ENCODE results near the gene SP100.
"Not testable (repeated sequence)": the region's sequence is repeated elsewhere in the genome, so short reads cannot be mapped to it uniquely, and the experiment has no call there.

Gene SP100

DNA sequence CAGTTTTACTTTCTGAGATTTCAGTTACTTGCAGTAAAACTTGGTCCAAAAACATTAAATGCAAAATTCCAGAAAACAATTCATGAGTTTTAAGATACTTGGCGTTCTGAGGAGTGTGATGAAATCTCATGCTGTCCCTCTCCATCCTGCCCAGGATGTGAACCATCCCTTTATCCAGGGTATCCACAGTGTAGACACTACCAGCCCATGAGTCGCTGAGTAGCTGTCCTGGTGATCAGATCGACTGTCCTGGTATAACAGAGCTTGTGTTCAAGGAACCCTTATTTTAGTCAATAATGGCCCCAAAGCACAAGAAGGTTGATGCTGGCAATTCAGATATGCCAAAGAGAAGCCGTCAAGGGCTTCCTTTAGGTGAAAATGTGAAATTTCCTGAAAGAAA is 3.2 kb downstream of the SP100 start:
- no peak for DNase-seq (ENCODE audit: low read depth)

DNA sequence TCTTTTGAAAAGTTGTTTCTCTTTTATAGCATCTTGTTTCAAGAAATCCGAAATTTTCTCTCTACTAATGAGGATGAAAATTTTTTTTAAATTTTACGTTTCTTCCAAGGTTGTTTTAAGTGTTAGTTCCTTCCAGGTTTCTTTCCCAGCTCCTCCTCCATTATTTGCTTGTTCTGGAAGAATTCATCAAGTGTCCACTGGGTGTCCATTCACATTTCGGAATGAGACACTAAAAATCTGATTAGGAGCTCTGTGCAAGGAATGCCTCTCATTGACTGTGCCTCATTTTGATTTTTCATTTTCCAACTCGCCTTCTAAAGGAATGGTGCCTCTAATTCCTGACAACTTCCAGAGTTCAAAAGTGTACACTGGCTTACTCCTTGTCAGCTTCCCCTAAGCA is 6.1 kb downstream of the SP100 start:
- no peak for DNase-seq (ENCODE audit: low read depth)

DNA sequence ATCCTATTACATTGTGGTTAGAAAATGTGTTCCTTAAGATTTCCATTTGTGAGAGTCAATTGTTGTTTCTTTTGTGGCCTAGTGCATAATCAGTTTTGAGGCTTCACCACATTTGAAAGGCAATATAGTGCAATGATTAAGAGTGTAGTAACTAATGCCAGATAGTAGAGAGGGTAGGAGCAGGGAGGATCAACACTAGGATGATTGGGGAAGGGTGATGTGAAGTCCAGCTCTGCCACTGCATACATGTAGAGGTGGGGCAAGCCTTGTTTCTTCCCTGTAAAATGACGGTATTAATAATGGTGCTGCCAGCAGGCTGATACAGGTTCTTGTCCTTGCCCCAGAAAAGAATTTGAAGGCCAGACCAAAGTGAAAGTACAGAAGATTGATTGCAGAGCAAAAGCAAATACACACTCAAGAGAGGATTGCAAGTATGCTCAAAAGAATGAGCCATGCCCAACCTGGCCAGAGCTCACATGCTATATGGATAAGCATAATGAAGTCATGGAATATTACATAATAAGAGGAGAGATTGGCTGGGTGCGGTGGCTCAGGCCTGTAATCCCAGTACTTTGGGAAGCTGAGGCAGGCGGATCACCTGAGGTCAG is 8.0 kb downstream of the SP100 start:
- DNase-seq (ENCODE audit: low read depth), result no peak

DNA sequence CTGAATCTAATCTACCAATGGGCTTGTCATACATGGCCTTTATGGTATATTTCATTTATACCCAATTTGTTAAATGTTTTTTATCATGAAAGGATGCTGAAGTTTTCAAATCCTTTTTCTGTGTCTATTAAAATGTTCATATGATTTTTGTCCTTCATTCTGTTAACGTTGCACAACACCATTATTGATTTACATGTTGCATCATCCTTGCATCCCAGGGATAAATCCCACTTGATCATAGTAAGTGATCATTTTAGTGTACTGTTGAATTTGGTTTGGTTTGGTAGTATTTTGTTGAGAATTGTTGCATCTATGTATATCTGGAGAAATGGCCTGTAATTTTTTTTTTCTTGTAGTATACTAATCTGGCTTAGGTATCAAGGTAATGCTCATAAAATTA is 9.4 kb downstream of the SP100 start:
- DNase-seq (ENCODE audit: low read depth), result no peak

DNA sequence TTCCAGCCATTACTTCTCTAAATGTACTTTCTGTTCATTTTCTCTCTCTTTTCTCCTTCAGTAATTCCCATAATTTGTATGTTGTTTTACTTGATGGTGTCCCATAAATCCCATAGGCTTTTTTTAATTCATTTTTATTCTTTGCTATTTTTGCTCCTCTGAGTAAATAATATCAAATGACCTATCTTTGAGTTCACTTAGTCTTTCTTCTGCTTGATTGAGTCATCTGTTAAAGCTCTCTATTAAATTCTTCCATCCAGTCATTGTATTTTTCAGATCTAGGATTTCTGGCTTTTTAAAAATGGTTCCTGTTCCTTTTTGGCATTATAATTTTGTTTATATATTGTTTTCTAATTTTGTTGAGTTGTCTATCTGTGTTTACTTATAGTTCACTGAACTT is 13.5 kb downstream of the SP100 start:
- DNase-seq (ENCODE audit: low read depth), result no peak

DNA sequence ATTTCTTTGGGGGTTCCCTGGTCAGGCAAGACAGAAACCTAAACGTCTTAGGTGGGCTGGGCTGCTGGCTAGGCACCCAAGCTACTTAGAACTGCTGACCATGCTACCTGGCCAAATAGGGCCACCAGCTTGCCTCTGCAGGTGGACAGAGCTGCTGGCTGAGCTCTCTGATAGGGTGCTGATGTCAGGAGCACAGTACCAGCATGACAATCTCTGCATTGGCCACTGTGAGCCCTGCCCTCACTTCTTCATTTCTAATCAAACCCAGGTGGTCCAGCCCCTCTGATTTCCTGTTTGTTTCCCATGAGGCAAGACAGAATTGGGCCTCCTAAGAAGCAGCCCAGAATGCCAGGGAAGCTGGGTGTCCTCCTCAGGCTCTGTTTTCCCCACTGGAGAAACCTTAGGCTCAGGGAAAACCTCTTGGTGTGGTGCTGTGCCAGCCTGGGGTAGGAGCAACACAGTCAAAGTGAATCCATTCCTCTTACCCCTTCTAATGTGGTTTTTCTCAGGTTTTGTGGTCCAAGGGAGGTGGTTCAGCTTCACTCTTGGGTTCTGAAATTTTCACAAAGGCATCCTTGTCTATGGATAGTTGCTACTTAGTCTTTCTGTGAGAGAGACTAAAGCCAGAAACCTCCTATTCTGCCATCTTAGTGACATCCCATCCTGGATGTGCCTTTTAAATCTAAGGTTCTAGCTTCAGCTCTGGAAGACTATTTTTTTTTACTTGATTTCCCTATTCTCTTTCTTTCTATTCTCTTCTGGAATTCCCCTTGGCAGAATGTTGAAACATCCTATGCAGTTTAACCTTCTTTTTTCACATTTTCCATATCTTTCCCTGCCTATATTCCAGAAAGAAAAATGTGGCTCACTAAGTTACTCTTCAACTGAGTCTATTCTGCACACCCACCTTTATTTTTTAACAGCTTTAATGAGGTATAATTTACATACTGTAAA is 15.2 kb downstream of the SP100 start:
- DNase-seq (ENCODE audit: low read depth), result no peak

DNA sequence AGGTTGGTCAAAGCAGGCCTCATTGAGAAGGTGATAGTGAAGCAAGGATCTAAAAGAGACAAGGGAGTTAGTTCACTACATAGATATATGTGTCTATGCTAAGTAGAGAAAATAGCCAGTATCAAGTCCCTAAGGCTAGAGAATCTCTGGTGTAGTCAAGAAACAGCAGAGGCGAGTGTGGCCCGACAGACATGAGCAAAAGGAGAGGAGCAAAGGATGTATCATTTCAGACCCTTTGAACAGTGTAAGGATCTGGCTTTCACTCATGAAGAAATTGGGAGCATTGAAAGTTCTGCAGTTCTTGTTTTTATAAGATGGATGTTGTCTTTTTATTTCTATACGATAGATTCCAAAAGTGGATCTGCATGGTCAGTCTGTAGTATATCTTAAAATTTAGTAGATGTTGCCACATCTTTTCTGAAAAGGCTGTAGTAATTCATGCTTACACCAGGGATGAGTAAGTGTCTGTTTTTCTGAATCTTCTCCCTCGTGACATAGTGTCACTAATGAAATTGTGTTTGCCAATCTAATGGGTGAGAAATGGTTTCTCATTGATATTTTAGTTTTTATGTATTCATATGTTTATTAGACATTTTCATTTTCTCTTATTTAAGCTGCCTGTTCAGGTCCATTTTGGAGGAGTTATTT is 18.8 kb downstream of the SP100 start:
- no peak for DNase-seq (ENCODE audit: low read depth)

DNA sequence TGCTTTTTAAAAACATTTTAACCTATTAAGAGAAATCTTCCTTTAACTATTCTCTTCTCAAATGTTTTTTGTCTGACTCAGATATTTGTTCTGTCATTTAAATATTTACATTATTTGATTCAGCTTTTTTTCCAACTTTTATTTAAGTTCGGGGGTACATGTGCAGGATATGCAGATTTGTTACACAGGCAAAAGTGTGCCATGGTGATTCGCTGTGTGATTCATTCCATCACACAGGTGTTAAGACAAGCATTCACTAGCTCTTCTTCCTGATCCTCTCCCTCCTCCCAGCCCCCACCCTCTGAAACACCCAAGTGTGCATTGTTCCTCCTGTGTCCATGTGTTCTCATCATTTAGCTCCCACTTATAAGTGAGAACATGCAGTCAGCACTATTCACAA is 19.4 kb downstream of the SP100 start:
- no peak for DNase-seq (ENCODE audit: low read depth)

DNA sequence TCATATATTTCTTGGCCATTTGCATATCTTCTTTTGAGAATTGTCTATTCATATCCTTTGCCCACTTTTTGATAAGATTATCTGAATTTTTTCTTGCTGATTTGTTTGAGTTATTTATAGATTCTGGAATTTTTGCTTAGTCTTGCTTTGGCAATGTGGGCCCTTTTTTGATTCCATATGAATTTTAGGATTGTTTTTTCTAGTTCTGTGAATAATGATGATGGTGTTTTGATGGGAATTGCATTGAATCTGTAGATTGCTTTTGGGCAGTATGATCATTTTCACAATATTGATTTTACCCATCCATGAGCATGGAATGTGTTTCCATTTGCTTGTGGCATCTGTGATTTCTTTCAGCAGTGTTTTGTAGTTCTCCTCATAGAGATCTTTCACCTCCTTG is 23.1 kb downstream of the SP100 start:
- not testable (repeated sequence) for DNase-seq (ENCODE audit: low read depth)

DNA sequence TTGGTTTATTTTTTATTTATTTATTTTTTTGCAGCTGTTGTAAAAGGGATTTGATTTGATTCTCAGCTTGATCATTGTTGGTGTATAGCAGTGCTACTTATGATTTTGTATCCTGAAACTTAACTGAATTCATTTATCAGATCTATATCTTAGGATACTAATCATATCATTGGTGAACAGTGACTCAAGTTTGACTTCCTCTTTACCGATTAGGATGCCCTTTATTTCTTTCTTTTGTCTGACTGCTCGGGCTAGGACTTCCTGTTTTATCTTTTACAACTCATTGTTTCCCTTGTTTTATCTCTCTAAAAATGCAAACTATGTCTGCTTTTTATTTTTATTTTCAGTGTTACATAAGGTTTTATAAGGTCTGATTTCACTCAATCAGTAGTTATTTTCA is 23.6 kb downstream of the SP100 start:
- DNase-seq (ENCODE audit: low read depth), result no peak

DNA sequence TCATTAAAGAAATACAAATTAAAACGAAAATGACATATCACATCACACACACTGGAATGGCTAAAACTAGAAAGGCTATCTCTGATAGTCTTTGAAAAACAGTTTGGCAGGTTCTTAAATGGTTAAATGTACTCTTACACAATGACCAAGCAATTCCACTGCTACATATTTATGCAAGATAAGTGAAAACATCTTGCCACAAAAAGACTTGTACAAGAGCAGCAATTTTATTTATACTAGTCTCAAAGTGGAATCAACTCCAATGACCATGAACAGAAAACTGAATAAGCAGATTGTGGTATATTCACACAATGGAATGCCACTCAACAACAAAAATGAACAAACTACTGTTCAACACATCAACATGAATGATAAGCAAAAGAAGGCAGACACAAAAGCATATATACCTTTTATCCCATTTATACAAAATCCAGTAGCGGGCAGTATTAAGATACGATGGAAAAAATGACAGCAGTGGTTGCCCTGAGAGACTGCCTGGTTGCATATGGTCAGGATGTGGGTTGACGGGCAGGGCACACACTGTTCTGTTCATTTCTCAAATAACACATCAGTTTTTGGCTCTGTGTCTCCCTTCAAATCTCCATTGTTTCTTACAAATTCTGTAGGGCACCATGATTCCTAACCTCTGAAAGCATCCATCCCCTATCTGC is 25.4 kb downstream of the SP100 start:
- peak; percentile 45 for DNase-seq (ENCODE audit: low read depth)

DNA sequence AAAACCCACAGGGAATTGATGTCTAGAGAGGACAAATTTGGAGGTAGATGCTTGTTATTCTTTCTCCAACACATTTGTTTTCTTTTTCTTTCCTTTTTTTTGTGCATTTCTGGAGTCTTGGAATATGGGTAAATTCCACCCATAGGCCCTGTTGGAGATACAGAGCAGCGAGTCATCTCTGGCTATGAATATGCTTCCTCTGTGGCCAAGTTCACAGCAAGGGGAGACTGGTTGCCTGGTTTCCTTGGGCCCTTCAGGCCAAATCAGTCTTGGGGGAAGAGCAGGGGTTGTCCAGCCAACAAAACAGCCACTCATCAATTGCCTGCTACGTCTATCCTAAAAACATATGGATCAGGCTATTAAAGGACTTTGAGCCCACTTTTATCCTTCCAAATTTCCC is 27.5 kb downstream of the SP100 start:
- DNase-seq (ENCODE audit: low read depth), result peak; percentile 61

DNA sequence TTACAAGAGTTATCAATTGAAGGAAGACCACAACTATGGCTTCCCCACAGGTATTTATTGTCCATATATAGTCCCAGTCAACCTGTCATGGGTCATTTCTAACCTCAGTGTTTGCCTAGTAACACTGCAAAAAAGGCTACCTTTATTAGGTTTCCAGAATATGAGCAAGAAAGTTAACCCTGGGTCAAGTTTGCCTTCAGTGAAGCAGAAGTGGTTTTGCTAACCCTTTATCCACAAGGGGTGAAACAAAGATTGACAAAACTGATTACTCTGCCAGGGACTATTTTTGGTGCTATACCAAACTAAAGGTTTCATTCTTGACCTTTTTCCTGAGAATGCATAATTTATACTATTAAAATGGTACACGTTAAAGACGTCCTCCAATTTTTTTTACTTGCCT is 28.8 kb downstream of the SP100 start:
- DNase-seq (ENCODE audit: low read depth), result no peak

DNA sequence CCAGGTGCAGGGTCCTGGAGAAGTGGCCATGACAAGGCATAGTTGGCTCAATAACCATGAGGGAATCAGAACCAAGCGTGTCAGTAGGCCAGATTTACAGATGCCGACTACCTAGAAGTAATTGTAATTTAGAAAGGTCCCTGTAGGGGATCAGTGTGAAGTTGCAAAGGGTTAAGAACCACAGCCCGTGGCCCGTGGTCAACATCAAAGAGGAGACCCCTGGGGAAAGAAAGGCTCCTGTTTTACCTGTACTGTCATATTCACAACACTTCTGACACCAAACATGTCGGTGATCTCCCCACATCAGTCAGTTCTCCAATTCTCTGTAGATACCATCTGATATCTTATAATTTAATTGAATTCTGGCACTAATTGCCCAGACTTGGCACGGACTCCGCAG is 31.0 kb downstream of the SP100 start:
- no peak for DNase-seq (ENCODE audit: low read depth)

DNA sequence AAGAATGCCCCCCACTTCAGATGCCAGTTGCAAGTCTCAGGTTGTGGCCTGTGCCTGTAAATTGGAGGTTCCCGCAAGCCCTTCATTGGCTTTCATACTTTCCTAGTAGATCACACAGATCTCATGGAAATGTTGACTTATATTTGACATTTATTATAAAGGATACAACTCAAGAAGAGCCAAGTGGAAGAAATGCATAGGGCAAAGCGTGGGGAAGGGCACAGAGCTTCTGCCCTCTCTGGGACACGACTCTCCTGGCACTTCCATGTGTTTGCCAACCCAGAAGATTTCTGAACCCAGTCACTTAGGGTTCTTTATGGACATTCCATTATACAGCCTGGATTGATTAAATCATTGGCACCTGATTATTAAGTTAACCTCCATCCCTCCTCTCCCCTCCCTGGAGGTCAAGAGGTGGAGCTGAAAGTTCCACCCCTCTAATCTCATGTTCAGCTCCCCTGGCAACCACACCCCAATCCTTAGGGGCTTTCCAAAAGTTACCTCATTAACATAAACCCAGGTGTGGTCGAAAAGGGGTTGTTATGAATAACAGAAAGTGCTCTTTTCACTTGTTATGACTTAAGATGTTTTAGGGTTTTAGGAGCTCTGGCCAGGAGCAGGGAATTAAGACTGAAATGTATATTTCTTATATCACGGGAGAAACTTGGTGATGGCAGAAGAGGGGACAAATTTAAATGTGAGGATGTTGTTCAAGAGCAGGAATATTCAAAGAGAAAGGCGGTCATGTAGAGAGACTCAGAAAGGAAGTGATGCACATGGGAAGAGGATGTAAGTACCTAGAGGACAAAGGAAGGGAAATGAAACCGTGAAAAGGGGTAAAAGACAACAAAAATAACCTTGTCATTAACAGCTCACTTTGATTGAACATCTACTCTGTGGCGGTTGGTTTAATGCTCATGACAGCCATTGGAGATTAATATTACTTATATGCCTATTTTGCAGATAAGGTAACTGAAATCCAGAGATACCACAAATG is 31.8 kb downstream of the SP100 start:
- DNase-seq (ENCODE audit: low read depth), result no peak

DNA sequence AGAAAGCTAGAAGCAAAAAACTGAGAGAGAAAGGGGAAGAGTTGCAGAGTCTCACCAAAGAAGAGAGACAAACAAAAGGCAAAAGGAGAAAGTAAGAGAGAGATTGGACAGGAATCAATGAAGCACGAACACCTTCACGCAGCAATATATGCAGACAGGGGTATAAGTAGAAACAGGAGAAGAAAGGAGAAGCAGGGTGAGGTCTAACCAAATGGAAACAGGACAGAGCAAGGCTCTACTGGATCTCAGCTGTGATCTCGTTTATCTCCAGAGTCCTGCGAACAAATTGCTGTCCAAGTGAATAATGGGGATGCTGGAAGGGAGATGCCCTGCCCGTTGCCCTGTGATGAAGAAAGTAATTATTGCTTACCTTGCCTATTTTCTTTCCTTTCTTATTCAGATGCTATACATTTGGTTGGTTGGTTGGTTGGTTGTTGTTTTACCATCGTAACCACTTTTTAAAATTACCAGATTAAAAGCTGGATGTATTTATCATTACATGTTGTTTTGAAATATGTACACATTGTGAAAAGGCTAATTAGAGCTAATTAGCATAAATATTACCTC is 34.0 kb downstream of the SP100 start:
- no peak for DNase-seq (ENCODE audit: low read depth)

DNA sequence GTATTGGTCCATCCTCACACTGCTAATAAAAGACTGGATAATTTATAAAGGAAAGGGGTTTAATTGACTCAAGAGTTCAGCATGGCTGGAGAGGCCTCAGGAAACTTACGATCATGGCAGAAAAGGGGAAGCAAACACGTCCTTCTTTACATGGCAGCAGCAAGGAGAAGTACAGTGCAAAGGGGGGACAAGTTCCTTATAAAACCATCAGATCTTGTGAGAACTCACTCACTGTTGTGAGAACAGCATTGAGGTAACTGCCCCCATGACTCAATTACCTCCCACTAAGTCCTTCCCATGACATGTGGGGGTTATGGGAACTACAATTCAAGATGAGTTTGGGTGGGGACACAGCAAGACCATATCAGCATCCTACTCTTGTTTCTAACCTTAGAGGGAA is 37.0 kb downstream of the SP100 start:
- DNase-seq (ENCODE audit: low read depth), result no peak

DNA sequence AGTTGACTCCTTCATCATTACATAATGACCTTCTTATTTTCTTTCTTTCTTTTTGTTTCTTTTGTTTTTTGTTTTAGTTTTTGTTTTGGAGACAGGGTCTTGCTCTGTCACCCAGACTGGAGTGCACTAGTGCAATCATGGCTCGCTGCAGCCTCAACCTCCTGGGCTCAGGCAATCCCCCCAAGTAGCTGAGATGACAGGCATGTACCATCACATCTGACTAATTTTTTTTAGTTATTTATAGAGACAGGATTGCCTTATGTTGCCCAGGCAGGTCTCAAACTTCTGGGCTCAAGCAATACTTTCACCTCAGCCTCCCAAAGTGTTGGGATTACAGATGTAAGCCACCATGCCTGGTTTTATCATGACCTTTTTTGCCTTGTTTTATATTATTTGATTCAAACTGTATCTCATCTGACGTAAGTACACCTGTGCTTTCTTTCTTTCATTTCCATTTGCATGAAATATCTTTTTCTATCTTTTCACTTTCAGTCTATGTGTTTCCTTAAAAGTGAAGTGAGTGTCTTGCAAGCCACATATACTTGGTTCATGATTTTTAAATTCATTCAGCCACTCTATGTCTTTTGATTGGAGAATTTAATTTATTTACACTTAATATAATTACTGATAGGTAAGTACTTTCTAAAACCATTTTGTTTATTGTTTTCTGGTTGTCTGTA is 39.1 kb downstream of the SP100 start:
- no peak for DNase-seq (ENCODE audit: low read depth)

DNA sequence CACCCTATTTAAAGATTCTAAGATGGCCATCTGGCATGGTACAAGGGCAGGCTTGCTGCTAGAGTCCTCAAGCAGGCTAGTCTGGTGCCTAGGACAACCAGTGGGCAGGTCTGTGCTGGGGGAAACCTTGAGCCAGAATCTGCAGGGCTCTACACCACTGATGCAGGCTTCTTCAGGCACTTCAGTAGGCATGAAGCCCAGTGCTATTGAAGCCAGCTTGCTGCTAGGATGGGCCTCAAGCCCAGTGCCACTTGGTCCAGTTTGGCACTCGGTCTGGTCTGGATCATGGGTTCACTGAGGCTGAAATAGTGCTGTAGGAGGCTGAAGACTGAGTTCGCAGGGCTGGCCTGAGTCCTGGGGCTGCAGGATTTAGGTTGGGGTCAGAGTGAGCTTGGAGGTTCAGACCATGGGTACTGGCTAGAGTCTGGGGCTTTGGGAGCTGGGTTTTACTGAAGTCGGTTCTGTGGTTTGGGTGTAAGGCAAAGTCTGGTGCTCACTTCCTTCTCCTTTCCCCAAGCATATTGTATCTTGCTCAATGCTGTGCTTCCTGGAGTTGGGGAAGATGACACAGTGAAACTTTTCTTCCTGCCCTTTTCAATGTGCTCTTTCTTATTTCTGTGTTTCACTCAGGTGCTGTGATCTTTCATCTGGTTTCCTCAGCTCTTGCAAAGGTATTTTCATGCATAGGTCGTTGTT is 41.2 kb downstream of the SP100 start:
- DNase-seq (ENCODE audit: low read depth), result no peak

DNA sequence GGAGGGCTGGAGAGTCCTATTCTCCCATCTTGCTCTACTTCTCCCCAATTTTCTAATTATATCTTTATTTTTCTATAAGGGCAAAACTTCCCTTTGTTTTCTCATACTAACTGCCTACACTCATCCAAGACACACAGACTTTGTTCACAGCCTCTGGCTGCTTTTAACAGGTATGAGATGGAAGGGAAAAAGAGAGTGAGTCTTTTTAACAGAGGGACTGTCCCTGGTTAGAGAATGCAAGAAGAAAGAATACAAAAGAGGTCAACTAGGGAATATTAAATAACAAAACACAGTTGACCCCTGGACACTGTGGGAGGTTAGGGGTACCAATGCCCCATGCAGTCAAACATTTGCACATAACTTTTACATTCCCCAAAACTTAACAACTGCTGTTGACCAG is 41.8 kb downstream of the SP100 start:
- no peak for DNase-seq (ENCODE audit: low read depth)
